ENCODE results near the gene CTSA.
"Not testable (repeated sequence)": the region's sequence is repeated elsewhere in the genome, so short reads cannot be mapped to it uniquely, and the experiment has no call there.

- TF ChIP-seq CTCF (IDR thresholded peaks at IDR 0.05 in 8 of 11, conservative IDR thresholded peaks at IDR 0.05 in 3 of 11); POLR2A (IDR thresholded peaks at IDR 0.05): not testable (repeated sequence)
These were observed 17.0 kb upstream of the CTSA start for GRCh38 chr20:45874104-45874481.
